MCF 10A (cell line): Measurements from ENCODE around the gene CCDC191. TPM values are rescaled to one million over a fixed set of nuclear protein-coding genes. Genes with fewer than 3 reads are reported as not detected.

ENCODE experiments used
- BruUV-seq: library from RNA; stranded (reverse); fragments of 400-500 nt; replicated peaks from 2 replicates; lab custom pipeline; 2021; lab: Mats Ljungman, UMichigan
- CTCF ChIA-PET: fragments of 300-600 bp; sonication (Branson Sonifier 250); formaldehyde crosslinking; extraction: SDS; loops from one replicate; lab custom pipeline; 2021; ENCODE audit warnings: antibody characterized with exemption, inconsistent platforms; lab: Yijun Ruan, JAX
- POLR2A ChIA-PET: fragments of 300-600, 350-650 bp; sonication (Branson Sonifier 250); formaldehyde crosslinking; extraction: SDS; loops from one replicate; lab custom pipeline; 2020; ENCODE audit warnings: antibody characterized with exemption, inconsistent platforms; lab: Yijun Ruan, JAX
- DNase-seq: peaks from one replicate; pipeline ENCODE4 v3.0.0-alpha.2; 2018; ENCODE audit not compliant: unreplicated experiment
- H3K27ac Mint-ChIP-seq: one replicate; pipeline ENCODE4 v1.8.0; 2022; ENCODE audit warnings: mild to moderate bottlenecking, low read depth, mixed read lengths; ENCODE audit not compliant: unreplicated experiment
- H3K27me3 Mint-ChIP-seq: one replicate; pipeline ENCODE4 v1.8.0; 2022; ENCODE audit warnings: mixed read lengths; ENCODE audit not compliant: insufficient read depth, unreplicated experiment
- H3K36me3 Mint-ChIP-seq: one replicate; pipeline ENCODE4 v1.8.0; 2022; ENCODE audit warnings: mild to moderate bottlenecking, moderate library complexity, mixed read lengths; ENCODE audit not compliant: insufficient read depth, unreplicated experiment
- H3K4me1 Mint-ChIP-seq: one replicate; pipeline ENCODE4 v1.8.0; 2022; ENCODE audit warnings: mixed read lengths; ENCODE audit not compliant: insufficient read depth, unreplicated experiment
- H3K4me3 Mint-ChIP-seq: one replicate; pipeline ENCODE4 v1.8.0; 2022; ENCODE audit warnings: mild to moderate bottlenecking, moderate library complexity, mixed read lengths; ENCODE audit not compliant: unreplicated experiment
- H3K9me3 Mint-ChIP-seq: one replicate; pipeline ENCODE4 v1.8.0; 2022; ENCODE audit warnings: mixed read lengths; ENCODE audit not compliant: unreplicated experiment
- intact Hi-C: fragments of 100-400 bp; cut with micrococcal nuclease; formaldehyde crosslinking; loops from 2 replicates; pipeline ENCODE4 v1.14.1; 2022
- total RNA-seq: library from RNA; stranded (reverse); gene quantifications from 2 replicates; pipeline ENCODE4 v1.2.3, GENCODE V29; 2022
- TF ChIP-seq, protein P1 (sequence below): fragments of 200-600 bp; IDR thresholded peaks from one replicate; pipeline ENCODE4 v1.8.0; 2022; ENCODE audit warnings: antibody characterized with exemption, mild to moderate bottlenecking; ENCODE audit not compliant: unreplicated experiment

The CCDC191 gene
- total RNA-seq, 1 experiment from 2014 or later: 3.8 TPM

DNA sequence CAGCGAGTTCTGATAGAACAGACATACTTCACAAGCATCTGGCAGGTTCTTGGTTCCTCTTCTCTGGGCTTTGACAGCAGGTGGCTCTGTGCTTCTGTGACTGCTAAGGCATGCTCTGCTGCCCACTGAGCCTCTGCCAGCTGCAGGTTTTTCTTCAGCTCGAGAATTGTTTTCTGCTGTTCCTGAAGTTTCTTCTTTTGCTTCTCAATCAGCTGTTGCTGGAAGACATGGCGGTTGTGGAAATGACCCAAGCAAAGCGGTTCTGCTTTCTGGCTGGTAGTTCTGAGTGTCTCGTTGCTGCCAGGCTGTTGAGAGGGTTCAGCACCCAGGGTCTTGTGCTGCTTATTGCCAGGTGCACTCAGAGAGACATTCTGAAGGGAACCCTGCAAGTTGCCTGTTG, 50.8 kb downstream of the CCDC191 start:
- Mint-ChIP-seq H3K27me3 (no peaks in the 10 kb centered on the region), H3K4me3 (no peak overlapping the region), H3K4me1 (no peaks in the 10 kb centered on the region), H3K36me3 (peaks cover 23% of the 10 kb centered on the region), H3K27ac (no peak overlapping the region), H3K9me3 (no peaks in the 10 kb centered on the region)
- TF ChIP-seq, protein P1, sequence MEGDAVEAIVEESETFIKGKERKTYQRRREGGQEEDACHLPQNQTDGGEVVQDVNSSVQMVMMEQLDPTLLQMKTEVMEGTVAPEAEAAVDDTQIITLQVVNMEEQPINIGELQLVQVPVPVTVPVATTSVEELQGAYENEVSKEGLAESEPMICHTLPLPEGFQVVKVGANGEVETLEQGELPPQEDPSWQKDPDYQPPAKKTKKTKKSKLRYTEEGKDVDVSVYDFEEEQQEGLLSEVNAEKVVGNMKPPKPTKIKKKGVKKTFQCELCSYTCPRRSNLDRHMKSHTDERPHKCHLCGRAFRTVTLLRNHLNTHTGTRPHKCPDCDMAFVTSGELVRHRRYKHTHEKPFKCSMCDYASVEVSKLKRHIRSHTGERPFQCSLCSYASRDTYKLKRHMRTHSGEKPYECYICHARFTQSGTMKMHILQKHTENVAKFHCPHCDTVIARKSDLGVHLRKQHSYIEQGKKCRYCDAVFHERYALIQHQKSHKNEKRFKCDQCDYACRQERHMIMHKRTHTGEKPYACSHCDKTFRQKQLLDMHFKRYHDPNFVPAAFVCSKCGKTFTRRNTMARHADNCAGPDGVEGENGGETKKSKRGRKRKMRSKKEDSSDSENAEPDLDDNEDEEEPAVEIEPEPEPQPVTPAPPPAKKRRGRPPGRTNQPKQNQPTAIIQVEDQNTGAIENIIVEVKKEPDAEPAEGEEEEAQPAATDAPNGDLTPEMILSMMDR: no peak
- intact Hi-C loops: no loop called here
- ChIA-PET CTCF (interaction anchor here (1.2 kb wide), 1 partner anchor 32 kb away, joined by 3 read pairs; no protein-coding TSS in a partner anchor), POLR2A (no interaction called here)
- no peak for DNase-seq
- BruUV-seq: no TSS peak

DNA sequence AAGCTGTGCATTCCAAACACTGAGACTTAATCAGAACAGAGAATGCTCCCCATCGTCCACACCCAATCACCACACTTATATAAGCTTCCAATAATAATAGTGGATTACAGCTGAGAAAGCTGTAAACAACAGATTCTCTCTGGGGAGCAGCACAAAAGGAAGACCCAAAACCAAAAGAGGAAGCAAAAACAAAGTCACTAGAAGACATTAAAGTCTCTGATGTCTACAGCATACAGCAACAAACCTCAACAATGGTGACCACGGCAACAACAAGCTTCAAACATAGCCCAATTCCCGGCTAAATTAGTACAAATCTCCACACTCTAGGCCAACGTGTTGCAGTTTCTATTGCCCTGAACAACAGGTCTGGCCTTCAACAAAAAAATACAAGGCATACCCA, 70.8 kb downstream of the CCDC191 start:
- no peaks in the 10 kb centered on the region for H3K27me3 Mint-ChIP-seq

DNA sequence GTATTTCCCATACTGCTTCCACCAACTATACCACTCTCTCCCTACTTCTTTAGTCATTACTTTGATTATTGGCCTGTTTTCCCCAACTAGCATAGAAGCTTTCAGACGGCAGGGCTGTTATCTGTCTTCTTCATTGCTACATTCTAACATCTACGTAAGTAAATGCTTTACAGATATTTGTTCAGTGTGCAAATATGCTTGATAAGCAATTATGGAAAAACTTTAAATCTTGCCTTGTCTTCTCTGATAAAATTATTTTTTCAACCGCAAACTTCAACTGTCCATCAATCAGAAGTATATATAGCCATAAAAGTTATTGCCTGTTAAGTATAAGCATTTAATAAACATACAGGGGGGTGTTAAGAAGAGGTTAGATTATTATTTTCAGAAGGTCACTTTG, 72.8 kb downstream of the CCDC191 start:
- CTCF ChIA-PET: interaction anchor here (1.6 kb wide), 1 partner anchor 14 kb away, joined by 4 read pairs; no protein-coding TSS in a partner anchor
- H3K36me3 Mint-ChIP-seq: peaks cover 19% of the 10 kb centered on the region
- no peak overlapping the region for H3K27ac Mint-ChIP-seq
- H3K4me1 Mint-ChIP-seq: no peaks in the 10 kb centered on the region
- no peak overlapping the region for H3K4me3 Mint-ChIP-seq
- POLR2A ChIA-PET: no interaction called here
- no TSS peak for BruUV-seq
- intact Hi-C loops: no loop called here
- TF ChIP-seq, protein P1: no peak
- no peak for DNase-seq
- no peaks in the 10 kb centered on the region for H3K27me3 Mint-ChIP-seq
- H3K9me3 Mint-ChIP-seq: no peaks in the 10 kb centered on the region

More for the DNA sequence above, 70.8 kb downstream of the CCDC191 start:
- no peak for DNase-seq
- TF ChIP-seq, protein P1: no peak
- Mint-ChIP-seq H3K4me1 (no peaks in the 10 kb centered on the region), H3K4me3 (no peak overlapping the region), H3K9me3 (no peaks in the 10 kb centered on the region), H3K27ac (no peak overlapping the region), H3K36me3 (peaks cover 9% of the 10 kb centered on the region)
- intact Hi-C loops: no loop called here
- POLR2A ChIA-PET: no interaction called here
- CTCF ChIA-PET: no interaction called here
- BruUV-seq: no TSS peak

DNA sequence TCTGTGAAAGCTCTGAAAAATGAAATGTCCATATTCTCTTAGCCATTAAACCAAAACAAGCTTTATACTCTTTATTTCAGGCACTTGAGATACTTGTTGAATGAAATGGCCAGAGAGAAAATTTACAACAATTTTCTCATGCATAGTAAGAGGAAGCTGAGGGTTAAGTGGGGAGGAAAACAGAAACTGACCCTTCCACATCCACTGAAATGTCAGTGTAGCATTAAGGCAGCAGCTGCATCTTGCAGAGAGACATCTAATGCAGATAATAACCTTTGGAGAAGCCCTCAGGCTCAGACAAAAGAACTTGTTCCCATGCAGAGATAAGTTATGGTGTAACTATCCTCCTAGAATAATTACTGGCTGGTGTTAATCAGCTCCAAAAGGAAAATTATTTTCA, 74.5 kb downstream of the CCDC191 start:
- ChIA-PET POLR2A (no interaction called here), CTCF (interaction anchor here (0.5 to 0.7 kb wide), 3 partner anchors 144 to 283 kb away, joined by 3 to 4 read pairs (median 3); no protein-coding TSS in a partner anchor)
- H3K27ac Mint-ChIP-seq: no peak overlapping the region
- TF ChIP-seq, protein P1: no peak
- H3K36me3 Mint-ChIP-seq: peaks cover 19% of the 10 kb centered on the region
- H3K9me3 Mint-ChIP-seq: no peaks in the 10 kb centered on the region
- no peak overlapping the region for H3K4me3 Mint-ChIP-seq
- no peak for DNase-seq
- no peaks in the 10 kb centered on the region for H3K4me1 Mint-ChIP-seq
- no TSS peak for BruUV-seq
- intact Hi-C loops: no loop called here
- no peaks in the 10 kb centered on the region for H3K27me3 Mint-ChIP-seq
